Ovary (tissue), 9 donors: Measurements from ENCODE around the gene LANCL1. TPM values are rescaled to one million over a fixed set of nuclear protein-coding genes. Genes with fewer than 3 reads are reported as not detected.

Source experiments
- DNase-seq, 5 donors: peaks; one replicate each; pipeline ENCODE4 v3.0.0-alpha.2; 2019 to 2020
- H3K27ac ChIP-seq, 2 donors: fragments of 200-600 bp; one replicate each; pipeline versions ENCODE4 v1.5.1 to v1.8.0; 2019 to 2022
- H3K27me3 ChIP-seq: fragments of 200-600 bp; one replicate; pipeline ENCODE4 v1.8.0; 2022
- H3K36me3 ChIP-seq: fragments of 200-600 bp; sonication (generic); one replicate; pipeline ENCODE4 v1.5.1; 2019
- H3K4me1 ChIP-seq: one replicate; pipeline ENCODE4 v1.8.1; 2013; ENCODE audit warnings: mild to moderate bottlenecking, moderate library complexity; ENCODE audit not compliant: insufficient read depth
- H3K4me3 ChIP-seq: fragments of 200-600 bp; sonication (generic); one replicate; pipeline ENCODE4 v1.5.1; 2017
- H3K9me3 ChIP-seq, 2 donors: fragments of 200-600 bp in 1 of 2; sonication (generic) in 1 of 2; one replicate each; pipeline versions ENCODE4 v1.5.1 to v1.8.1; 2013 to 2019; ENCODE audit warnings: mild to moderate bottlenecking in 1 of 2, moderate library complexity in 1 of 2
- CTCF ChIP-seq, 3 donors: fragments of 450-650 bp in 2 of 3; fragments of 200-600 bp in 1 of 3; IDR thresholded peaks; one replicate each; pipeline versions ENCODE4 v1.5.1 to v1.8.0; 2016 to 2022; ENCODE audit warnings: antibody characterized with exemption in 3 of 3, mild to moderate bottlenecking in 1 of 3
- EP300 ChIP-seq: sonication (generic); formaldehyde crosslinking; IDR thresholded peaks from one replicate; pipeline ENCODE4 v1.6.1; 2017; ENCODE audit warnings: antibody characterized with exemption
- POLR2A ChIP-seq: fragments of 450-650 bp; IDR thresholded peaks from one replicate; pipeline ENCODE4 v1.6.1; 2017; ENCODE audit warnings: antibody characterized with exemption, mild to moderate bottlenecking, moderate library complexity
- WGBS, 3 donors: extraction: QIAGEN DNeasy Blood & Tissue Kit in 1 of 3; methylation state at CpG; one replicate each; pipeline versions ENCODE4 v1.1.5 to v1.1.7; 2013 to 2017; 5-methylcytosine and 5-hydroxymethylcytosine counted together
- intact Hi-C, 4 donors: fragments of 100-400 bp; cut with DNase I; formaldehyde crosslinking; loops; one replicate each; pipeline versions ENCODE4 v1.11.0 to v1.15.1; 2022 to 2023
- polyA plus RNA-seq, 2 donors: library from polyadenylated mRNA; stranded (reverse); fragments of 200-250 nt in 1 of 2; fragments of 350-450 nt in 1 of 2; fragmentation: Illumina TruSeq in 1 of 2; extraction: RNeasy Lipid Tissue Mini Kit (QIAGEN cat#74804) in 1 of 2; gene quantifications; one replicate each; pipeline ENCODE4 v1.2.3, GENCODE V29; 2013 to 2014
- total RNA-seq, 7 donors: library from RNA; depleted of rRNA in 2 of 7; stranded (reverse); fragments of >200 nt in 2 of 7; fragmentation: NEBNext Ultra II Directional in 3 of 7; extraction: Animal tissue kit (Norgen Biotek cat#: 25700) in 3 of 7; gene quantifications; one replicate each; pipeline versions ENCODE4 v1.1.0 to v1.2.4, GENCODE V29; 2016 to 2023
- donor health status: DM: no; HTN: no; CAD: no; lungs with moderate emphysema.
- donor health status: DM: no; HTN: no; CAD: no.
- donor health status: Bipolar disorder and iron deficiency.
- donor health status: DM: yes; HTN: yes; CAD: no.
- donor health status: DM: no; HTN: no; CAD: no.
- donor health status: DM: yes; HTN: yes; CAD: no.

The LANCL1 gene
- total and polyA plus RNA-seq, 9 donors, result 21.6 to 44.7 (median 39.7) TPM

- intact Hi-C loops, result no loop called here
- no peak for TF ChIP-seq POLR2A
- H3K36me3 ChIP-seq, result no peaks in the 10 kb centered on the region
- no peaks in the 10 kb centered on the region for H3K9me3 ChIP-seq
- H3K27me3 ChIP-seq, result no peaks in the 10 kb centered on the region
- no peak for DNase-seq
- no peaks in the 10 kb centered on the region for H3K4me1 ChIP-seq
- H3K27ac ChIP-seq, result no peak overlapping the region
- no peak overlapping the region for H3K4me3 ChIP-seq
Measured at GRCh38 chr2:210388148-210388547, 88.4 kb downstream of the LANCL1 start.

- Histone ChIP-seq H3K27me3 (no peaks in the 10 kb centered on the region), H3K4me3 (no peak overlapping the region), H3K36me3 (no peaks in the 10 kb centered on the region), H3K27ac (no peak overlapping the region), H3K4me1 (no peaks in the 10 kb centered on the region), H3K9me3 (no peaks in the 10 kb centered on the region)
- intact Hi-C loops, result no loop called here
- DNase-seq, result no peak
- TF ChIP-seq EP300 (no peak), CTCF (IDR thresholded peaks at IDR 0.05) (no peak), POLR2A (no peak)
- WGBS, 3 donors, result 8 to 15% (median 15%) methylated on average over 1 of the region's 1 CpG
Measured at GRCh38 chr2:210387074-210387473, 89.5 kb downstream of the LANCL1 start.

Other genes with a start within 250 kb of the LANCL1 start
- under 1 TPM in 1 of 7 donors, not detected in 6; 0.62 TPM for gene MYL1, start 161.6 kb downstream of the LANCL1 start, total RNA-seq
- gene MYL1, start 161.6 kb downstream of the LANCL1 start, polyA plus RNA-seq, result not detected
- gene CPS1, start 79.8 kb upstream of the LANCL1 start, total RNA-seq, result 10 to 100 TPM in 1 of 7 donors, 1 to 10 TPM in 6; 2.6 to 14.1 (median 8.7) TPM
- gene CPS1, start 79.8 kb upstream of the LANCL1 start, polyA plus RNA-seq, result 1 to 10 TPM; 1.9 to 6.2 TPM